RPMI7951 (cell line): ENCODE results near the gene MIGA2. TPM values are rescaled to one million over a fixed set of nuclear protein-coding genes. Genes with fewer than 3 reads are reported as not detected.

Source experiments
- DNase-seq: peaks from one replicate; pipeline ENCODE4 v3.0.0-alpha.2; 2012; ENCODE audit warnings: low read depth
- total RNA-seq: library from RNA; depleted of rRNA; stranded (reverse); fragments of >200 nt; shearing (Covaris generic); gene quantifications from 2 replicates; pipeline ENCODE4 v1.2.3, GENCODE V29; 2014

MIGA2 gene
- total RNA-seq, 1 experiment from 2014 or later: 13.7 TPM

DNA sequence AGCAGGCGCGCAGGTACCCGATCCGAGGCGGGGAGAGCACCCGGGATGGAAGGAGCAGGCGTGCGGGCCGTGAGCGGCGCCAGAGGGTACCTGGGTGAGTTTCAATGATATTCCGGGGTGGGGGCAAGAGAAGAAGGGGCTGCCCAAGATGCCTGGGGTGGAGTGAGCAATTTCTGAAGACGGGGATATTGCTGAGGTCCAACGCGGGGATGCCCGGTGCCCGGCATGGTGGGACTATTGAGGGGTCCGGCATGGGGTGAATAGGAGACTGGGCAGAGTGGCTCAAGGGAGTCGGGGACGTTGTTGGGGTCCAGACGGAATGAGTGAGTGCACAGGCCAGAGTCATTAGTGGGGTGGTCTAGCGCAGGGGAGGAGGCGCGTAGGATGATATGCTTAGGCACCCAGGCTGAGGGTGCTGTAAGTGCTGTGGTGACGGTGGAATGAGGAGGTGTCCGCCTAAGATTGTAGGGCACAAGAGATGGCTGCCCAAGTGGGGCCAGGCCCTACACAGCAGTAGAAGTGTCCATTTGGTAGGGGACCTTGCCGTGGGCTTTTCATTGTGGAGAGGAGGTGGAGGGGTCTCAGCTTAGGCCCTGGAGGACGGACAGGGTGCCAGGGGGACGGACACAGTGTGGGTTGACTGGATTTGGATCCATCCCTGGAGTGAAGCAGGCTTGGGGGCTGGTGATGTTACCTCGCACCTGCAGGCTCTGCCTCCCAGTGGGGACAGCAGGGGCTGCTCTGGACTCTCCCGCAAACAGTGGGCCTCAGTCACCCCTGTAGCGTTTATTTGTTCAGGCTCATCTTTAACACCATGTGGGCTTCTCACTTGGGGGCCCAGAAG, 719 bp downstream of the MIGA2 start:
- DNase-seq: no peak

DNA sequence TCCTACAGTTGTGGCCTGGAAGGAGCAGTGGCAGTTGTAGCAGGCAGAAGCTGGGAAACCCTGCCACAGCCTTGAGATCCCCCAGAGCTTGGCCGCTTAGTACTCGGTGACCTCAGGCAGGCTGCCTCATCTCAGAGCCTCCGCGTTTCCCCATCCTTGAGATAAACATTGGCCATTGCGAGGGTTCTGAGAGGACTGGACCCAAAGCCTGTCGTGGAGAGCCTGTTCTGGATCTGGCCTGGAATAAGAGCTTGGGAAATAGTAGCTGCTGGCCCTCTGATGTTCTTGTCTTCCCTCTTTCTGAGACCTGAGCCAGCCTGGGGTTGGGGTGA, 1.3 kb downstream of the MIGA2 start:
- DNase-seq: no peak

DNA sequence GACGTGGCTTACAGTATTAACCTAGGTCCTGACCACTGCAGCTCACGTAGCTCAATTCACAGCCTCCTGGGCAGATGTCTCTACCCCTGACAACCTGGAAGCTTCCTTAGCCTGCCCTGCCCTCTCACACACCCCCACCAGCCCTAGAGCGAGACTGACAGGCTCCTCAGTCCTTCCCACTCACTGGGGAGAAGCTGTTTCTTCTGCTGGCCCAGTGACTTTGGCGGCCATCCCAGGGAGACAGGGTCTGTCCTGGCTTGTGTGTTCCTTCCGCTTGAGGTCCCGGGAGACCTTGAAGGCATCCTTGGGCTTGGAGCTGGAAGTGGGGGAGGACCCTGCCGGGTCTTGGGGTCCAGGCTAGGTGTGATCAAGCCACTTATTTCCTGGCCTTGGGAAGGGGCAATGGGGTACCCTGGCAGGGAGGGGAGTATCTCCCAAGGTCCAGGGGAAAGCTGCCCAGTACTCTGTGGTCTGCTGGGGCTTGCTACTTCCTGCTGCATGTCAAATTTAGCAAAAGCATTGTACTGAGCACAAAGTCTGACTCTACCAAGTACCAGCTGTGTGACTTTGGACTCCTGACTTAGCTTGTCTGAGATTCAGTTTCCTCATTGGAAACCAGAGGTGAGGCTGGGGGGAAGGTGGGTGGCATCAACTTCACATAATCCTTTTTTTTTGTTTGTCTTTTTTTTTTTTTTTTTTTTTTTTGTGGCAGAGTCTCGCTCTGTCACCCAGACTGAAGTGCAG, 1.9 kb downstream of the MIGA2 start:
- DNase-seq: no peak

DNA sequence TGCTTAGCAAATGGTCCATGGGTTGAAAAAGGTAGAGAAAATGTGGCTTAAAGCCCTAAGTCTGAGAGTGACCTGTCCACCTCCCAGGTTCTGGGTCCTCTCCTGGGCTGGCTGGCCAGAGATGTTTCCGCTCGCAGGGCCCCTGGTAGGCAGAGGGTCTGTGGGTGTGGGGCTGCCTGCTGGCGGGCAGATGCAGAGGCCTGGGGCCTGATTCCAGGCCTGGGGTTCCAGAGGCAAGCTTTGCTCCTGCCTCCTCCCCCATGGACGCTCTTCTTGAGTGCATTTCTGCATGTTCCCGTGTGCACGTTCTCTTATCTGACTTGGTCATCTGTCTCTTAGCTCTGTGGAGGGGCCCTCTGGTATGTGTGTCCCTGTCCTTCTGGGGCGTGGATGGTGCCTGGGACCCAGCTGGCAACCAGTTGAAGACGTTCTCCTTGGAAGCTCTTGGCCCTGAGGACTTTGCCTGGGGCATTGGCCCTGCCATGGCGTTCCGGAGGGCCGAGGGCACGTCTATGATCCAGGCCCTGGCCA, 3.8 kb downstream of the MIGA2 start:
- no peak for DNase-seq

DNA sequence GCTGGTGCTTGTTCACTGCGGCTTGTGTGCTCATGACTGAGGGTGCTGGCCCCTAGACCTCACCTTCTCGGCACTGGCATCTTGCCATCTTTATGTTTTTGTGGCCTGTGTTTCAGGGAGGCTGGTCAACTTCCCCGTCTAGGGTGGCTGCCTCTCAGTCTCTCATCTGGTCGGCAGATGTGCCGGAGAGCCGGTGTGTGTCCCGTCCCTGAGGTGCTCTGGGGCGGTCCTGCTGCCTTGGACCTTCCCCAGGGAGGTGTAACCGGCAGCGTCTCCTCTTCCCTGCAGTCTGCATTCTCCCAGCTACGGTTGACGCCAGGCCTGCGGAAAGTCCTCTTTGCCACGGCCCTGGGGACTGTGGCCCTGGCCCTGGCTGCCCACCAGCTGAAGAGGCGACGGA, 5.6 kb downstream of the MIGA2 start:
- DNase-seq: no peak

DNA sequence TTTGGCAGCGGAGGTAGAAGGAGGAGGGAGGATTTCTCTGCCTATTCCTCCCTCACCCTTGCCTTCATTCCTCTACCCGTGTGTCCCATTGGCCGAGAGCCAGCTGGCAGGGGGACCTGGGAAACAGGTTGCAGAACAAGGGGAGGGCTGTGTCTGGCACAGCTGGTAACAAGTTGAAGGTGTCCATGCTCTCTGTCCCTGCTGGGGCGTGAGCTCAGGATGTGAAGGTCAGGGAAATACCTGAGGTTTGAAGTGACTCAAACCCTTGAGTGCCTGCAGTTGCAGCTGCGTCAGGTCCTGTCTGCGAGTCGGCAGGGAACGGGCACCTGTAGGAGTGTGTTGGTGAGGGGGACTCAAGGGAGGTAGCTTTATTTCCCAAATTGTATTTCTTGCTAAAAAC, 16.2 kb downstream of the MIGA2 start:
- DNase-seq: no peak

DNA sequence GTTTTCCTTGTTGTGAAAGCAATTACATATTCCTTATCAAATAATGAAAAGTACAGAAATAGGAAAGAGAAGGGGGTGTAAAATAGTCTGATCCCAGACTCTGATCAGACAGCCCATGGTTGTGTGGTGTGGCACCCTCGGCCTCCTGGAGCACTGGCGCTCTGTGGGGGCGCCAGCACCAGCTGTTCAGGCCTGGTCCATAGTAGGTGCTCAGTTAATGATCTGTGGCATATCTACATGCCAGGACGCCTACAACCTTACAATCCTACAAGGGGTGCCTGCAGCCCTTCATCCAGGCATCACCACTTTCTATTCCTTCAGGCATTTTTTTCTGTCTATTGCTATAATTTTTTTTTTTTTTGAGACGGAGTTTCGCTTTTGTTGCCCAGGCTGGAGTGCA, 16.6 kb downstream of the MIGA2 start:
- DNase-seq: no peak

DNA sequence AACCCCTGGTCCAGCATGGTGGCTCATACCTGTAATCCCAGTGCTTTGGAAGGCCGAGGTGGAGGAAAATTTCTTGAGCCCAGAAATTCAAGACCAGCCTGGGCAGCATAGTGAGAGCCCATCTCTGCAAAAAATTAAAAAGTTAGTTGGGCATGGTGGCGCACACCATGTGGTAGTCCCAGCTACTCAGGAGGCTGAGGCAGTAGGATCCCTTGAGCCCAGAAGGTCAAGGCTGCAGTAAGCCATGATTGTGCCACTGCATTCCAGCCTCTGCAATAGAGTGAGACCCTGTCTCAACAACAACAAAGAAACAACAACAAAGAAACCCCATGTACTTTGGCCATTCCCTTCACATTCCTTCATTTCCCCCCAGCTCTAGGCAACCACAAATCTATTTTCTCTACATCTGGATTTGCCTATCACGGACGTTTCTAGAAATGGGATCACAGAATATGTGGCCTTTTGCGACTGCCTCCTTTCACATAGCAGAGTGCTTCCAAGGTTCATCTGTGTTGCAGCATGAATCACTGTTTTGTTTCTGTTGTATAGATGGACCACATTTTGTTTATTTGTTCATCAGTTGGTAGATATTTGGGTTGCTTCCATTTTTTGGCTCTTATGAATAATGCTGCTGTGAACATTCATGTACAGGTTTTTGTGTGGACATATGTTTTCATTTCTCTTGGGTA, 17.9 kb downstream of the MIGA2 start:
- no peak for DNase-seq

DNA sequence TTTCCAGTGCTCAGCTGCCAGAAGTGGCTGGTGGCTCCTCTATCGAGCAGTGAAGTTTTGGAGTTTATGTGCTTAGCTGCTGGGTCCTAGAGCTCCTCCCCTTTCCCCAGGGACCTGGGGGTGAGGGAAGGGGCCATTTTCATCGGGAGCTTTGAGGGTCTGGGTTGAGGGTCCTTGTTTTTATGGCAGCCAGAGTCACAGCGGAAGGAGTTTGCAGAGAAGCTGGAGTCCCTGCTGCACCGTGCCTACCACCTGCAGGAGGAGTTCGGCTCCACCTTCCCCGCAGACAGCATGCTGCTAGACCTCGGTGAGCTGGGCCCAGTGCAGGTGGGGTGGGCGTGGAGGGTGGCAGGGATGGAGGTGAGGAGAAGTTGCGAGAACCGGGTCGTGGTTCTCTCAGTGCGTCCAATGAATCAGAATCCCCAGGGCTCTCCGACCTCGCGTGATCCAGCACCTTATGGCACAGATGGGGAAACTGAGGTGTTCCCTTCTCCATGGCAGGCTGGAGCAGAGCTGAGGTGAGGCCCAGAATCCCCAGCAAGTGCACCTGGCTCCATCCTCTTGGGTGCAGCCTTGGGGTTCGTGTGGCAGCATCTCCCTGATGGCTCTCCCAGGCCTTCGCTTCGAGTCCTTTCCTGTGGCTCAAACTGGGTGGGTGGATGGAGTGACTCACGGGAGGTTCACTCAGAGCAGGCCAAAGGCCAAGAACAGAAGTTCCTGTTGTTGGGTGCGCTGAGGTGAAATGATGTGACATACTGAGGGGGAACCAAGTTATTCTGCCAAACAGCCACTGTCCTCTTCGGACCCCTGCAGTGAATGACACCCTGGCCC, 22.8 kb downstream of the MIGA2 start:
- DNase-seq: peak; percentile 17

DNA sequence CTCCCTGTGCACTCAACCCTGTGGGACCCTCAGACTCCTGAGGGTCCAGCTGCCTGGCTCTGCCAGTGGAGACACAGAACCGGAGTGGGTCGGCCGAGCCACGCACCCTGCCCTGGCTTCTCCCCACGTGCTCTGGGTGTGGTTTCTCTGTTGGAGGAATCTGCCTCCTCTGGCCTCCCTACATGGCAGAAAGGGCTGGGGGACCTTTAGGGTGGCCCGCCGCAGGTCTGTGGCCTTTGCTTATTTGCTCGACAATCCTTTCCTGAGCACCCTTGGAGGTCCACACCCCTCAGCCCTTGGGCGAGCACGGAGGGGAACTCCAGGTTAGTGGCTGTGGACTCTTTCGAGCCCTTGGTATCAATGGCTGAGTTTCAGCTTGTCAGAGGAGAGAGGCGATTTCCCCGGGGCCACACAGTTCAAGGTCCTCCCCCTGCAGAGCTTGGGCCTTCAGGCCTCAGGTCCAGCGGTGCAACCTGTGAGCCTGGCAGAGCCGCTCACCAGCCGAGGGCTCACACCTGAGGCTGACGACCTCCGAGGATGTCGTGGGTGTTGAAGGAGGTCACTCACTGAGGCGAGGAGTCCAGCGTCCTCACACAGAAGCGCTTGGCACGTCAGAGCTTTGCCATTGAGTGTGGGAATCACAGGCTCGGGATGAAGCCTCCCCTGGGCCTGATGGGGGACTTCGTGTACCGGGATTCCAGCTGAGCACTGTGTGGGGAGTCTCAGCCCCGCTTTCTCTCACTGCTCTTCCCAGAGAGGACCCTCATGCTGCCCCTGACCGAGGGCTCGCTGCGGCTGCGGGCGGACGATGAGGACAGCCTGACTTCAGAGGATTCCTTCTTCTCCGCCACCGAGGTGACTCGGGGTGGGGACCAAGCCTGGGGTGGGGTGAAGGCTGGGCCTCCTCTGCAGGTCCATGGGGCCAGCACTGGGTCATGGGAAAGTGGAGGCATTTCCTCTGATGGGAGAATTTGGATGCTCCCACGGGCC, 23.7 kb downstream of the MIGA2 start:
- no peak for DNase-seq

DNA sequence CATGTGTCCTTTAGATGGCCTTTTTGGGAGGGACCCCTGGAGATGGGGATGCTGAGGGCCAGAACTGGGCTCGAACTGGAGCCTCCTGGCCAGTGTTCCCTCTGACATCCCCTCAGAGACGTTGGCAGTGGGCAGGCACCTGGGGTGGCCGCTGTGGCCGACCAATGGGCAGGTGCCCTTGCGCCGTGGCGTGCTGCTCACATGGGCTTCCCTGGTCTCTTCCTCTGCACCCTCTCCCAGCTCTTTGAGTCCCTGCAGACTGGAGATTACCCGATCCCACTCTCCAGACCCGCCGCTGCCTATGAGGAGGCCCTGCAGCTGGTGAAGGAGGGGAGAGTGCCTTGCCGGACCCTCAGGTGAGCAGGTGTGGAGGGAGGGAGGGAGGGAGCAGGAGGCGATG, 24.6 kb downstream of the MIGA2 start:
- DNase-seq: no peak

DNA sequence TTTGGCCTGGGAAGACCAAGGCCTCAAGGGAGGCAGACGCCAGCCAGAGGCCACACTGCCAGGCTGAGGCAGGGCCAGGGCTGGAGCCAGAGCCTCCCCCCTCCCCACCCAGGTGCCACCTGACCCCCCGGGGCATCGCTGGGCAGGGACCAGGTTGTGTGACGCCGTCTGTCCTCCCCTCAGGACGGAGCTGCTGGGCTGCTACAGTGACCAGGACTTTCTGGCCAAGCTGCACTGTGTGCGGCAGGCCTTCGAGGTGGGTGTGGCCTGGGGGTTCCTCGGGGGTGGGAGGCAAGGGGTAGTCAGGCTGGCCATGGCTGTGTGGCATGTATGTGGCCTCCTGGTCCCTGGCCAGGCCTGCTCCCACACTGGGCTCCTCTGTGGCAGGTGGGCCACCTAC, 26.6 kb downstream of the MIGA2 start:
- no peak for DNase-seq

DNA sequence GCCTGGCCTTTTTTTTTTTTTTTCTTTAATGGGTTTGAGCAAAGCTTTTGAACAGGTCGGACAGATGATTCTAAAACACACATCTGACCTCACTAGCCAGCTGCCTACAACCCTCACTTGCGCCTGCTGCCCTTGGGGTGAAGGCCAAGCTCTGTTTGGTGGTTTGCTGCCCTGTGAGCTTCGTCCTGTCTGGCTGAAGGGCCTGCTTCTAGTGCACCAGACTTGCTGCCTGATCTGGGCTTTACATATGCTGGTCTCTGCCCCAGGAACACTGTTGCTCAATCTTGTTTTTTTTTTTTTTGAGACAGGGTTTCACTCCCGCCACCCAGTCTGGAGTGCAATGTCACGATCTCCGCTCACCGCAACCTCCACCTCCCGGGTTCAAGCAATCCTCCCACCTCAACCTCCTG, 28.1 kb downstream of the MIGA2 start:
- DNase-seq: no peak

DNA sequence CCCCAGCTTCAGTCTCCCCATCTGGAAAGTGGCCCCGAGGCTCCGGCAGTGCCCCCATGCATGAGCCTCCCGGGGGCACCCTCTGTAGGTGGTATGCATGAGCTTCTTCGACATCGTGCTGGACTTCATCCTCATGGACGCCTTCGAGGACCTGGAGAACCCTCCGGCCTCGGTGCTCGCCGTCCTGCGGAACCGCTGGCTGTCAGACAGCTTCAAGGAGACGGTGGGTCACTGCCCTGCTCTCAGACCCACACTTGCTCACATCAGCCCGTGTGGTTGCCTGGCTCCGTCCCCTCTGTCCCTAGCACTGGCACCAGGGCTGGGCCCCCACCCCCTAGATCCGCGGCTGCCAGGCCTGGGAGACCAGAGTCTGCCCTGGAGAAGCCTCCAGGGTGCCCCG, 31.7 kb downstream of the MIGA2 start:
- no peak for DNase-seq

DNA sequence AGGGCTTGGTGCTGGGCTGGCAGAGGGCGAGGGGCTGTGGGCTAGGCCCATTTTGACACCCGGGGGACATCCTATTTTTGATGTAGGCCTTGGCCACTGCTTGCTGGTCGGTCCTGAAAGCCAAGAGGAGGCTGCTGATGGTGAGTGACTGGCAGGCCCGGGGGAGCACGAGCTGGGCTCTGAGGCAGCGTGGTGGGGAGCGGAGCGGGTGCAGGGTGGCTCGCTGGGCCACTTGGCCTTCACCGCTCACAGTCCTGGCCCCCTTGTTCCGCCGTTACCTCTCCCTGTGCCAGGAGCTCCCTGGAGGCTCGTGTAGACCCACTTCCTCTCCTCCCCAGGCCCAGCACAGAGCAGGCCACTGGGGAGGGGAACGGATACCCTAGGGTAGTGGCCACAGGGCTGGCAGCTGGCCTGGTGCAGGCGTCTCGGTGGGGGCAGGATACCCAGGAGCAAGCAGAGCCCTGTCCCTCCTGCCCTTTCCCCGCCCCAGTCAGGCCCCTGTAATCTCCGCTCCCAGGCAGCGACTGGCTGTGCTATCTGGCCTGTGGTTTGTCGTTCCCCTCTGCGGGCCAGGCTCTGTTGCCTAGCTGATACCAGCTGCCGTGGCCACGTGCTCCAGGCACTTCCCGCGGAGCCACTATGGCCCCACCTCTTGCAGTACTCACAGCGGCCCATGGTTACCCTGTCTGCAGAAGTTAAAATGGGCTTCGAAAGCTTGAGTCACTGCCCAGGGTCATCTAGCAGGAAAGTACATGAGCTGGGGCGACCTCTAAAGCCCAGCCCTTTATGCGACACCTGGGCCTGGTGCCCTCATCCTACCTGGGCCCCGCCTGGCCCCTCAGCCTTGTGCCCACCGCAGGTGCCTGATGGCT, 32.8 kb downstream of the MIGA2 start:
- DNase-seq: no peak

DNA sequence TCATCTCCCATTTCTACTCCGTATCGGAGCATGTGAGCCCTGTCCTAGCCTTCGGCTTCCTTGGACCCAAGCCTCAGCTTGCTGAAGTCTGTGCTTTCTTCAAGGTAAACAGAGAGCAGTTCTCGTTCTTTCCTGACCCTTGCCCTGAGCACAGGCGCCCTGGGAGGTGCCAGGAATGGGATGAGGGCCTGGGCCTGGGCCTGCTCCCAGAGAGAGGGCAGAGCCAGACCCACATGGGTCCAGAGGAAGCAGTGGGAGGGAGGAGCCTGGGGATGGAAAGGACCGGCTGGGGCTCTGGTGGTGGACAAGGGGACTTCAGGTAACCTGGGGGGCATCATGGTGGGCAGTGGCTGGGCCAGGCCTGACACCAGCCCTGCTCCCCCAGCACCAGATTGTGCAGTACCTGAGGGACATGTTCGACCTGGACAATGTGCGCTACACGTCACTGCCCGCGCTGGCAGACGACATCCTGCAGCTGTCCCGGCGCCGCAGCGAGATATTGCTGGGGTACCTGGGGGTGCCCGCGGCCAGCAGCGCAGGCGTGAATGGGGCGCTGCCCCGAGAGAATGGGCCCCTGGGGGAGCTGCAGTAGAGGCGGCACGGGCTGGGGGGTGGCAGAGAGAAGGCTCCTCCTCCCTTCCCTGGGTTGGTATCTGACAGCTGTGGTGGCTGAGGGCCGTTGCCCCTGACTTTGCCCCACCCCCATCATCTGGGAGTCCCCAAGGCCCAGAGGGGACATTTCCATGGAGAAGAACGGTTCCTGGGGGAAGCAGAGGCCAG, 33.6 kb downstream of the MIGA2 start:
- no peak for DNase-seq

DNA sequence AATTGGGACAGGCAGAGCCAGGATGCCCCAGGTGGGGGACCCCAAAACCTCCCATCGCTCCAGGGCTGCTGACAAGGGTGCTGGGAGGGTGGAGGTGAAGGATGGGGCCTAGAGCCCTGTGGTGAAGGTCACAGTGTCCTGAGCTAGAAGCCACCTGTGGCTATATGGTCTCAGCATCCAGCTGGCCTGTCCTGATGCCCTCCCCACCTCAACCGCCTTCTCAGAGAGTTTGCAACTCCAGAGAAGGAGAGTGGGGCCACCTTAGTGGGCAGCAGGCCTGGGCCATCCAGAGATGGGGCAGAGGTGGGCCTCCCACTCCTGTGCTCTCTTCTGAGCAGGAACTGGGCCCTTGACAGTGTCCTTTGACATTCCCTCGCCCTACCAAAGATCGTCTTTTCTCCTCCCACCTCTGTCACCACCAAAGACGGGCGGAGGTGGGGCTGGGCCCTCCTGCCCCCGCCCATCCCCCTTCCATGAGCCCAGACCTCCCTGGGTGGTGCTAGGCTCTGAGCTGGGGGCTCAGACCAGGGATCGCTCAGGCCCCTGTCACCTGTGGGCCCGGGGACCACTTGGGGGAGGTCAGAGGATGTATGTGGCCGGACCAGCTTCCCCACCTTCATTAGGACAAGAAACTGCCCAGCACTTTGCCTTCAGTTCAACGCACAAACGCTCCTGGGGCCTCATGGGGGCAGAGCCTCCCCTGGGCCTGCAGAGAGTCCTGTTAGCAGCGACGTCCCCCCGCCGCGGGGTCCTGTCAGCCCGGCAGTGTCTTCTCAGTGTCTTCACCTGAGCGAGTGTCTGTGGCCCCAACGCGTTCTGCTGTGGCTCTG, 34.5 kb downstream of the MIGA2 start:
- DNase-seq: no peak
